HFFc6 (cell line): ENCODE results near the gene MIPEP. TPM values are rescaled to one million over a fixed set of nuclear protein-coding genes. Genes with fewer than 3 reads are reported as not detected.

ENCODE experiments used
- DNase-seq: peaks from one replicate; pipeline ENCODE4 v3.0.0-alpha.2; 2018
- H3K27ac Mint-ChIP-seq: 2 replicates; pipeline ENCODE4 v1.8.0; 2020; ENCODE audit warnings: mild to moderate bottlenecking, mixed read lengths
- H3K27me3 Mint-ChIP-seq: 2 replicates; pipeline ENCODE4 v1.8.0; 2021; ENCODE audit warnings: mild to moderate bottlenecking, moderate library complexity, mixed read lengths; ENCODE audit not compliant: insufficient read depth
- H3K36me3 Mint-ChIP-seq: 2 replicates; pipeline ENCODE4 v1.8.0; 2021; ENCODE audit warnings: low read depth, mixed read lengths
- H3K4me1 Mint-ChIP-seq: 2 replicates; pipeline ENCODE4 v1.8.0; 2020; ENCODE audit warnings: low read depth, mixed read lengths
- H3K4me3 Mint-ChIP-seq: 2 replicates; pipeline ENCODE4 v1.8.0; 2020; ENCODE audit warnings: mild to moderate bottlenecking, moderate library complexity, mixed read lengths
- H3K9me3 Mint-ChIP-seq: 2 replicates; pipeline ENCODE4 v1.8.0; 2020; ENCODE audit warnings: mild to moderate bottlenecking, mixed read lengths
- CTCF ChIP-seq: fragments of 200-600 bp; sonication (generic); IDR thresholded peaks from 2 replicates; pipeline ENCODE4 v1.5.0; 2021; ENCODE audit warnings: antibody characterized with exemption, mild to moderate bottlenecking
- total RNA-seq, 6 experiments: library from RNA; stranded (reverse); fragmentation: NEBNext Ultra II Directional; extraction: Animal tissue kit (Norgen Biotek cat#: 25700); gene quantifications; 2 replicates in 1 of 6; 3 replicates in 5 of 6; pipeline ENCODE4 v1.2.3, GENCODE V29; 2021

Gene MIPEP
- total RNA-seq, 6 experiments from 2014 or later = 11.3 to 15.6 (median 13.1) TPM

- H3K4me3 Mint-ChIP-seq = no peak overlapping the region
- H3K27ac Mint-ChIP-seq = no peak overlapping the region
- no peaks in the 10 kb centered on the region for H3K4me1 Mint-ChIP-seq
- no peak for TF ChIP-seq CTCF
- no peak for DNase-seq
- H3K27me3 Mint-ChIP-seq = no peaks in the 10 kb centered on the region
- no peaks in the 10 kb centered on the region for H3K9me3 Mint-ChIP-seq
- H3K36me3 Mint-ChIP-seq = no peaks in the 10 kb centered on the region
Observed at GRCh38 chr13:23849670-23850069, 39.5 kb downstream of the MIPEP start.

GRCh38 chr13:23848646-23849141 is 40.5 kb downstream of the MIPEP start:
- Mint-ChIP-seq H3K4me3 (no peak overlapping the region), H3K36me3 (no peaks in the 10 kb centered on the region), H3K27me3 (no peaks in the 10 kb centered on the region), H3K9me3 (no peaks in the 10 kb centered on the region), H3K4me1 (peaks cover 5% of the 10 kb centered on the region), H3K27ac (no peak overlapping the region)
- no peak for DNase-seq
- TF ChIP-seq CTCF = no peak

GRCh38 chr13:23848019-23848418 is 41.2 kb downstream of the MIPEP start:
- no peak for DNase-seq
- TF ChIP-seq CTCF = no peak
- Mint-ChIP-seq H3K27me3 (peaks cover 2% of the 10 kb centered on the region; the same call in 1 of the 2 replicates), H3K36me3 (no peaks in the 10 kb centered on the region), H3K9me3 (no peaks in the 10 kb centered on the region), H3K4me1 (peaks cover 12% of the 10 kb centered on the region), H3K27ac (no peak overlapping the region), H3K4me3 (no peak overlapping the region)

GRCh38 chr13:23847497-23847896 is 41.7 kb downstream of the MIPEP start:
- peaks cover 12% of the 10 kb centered on the region for H3K4me1 Mint-ChIP-seq
- no peak overlapping the region for H3K27ac Mint-ChIP-seq
- no peak for DNase-seq
- TF ChIP-seq CTCF = no peak
- 0 out of 2 replicates have a peak, but pooled peaks cover under 1% of the 10 kb centered on the region for H3K36me3 Mint-ChIP-seq
- H3K4me3 Mint-ChIP-seq = no peak overlapping the region
- H3K27me3 Mint-ChIP-seq = peaks cover 2% of the 10 kb centered on the region; the same call in 1 of the 2 replicates
- no peaks in the 10 kb centered on the region for H3K9me3 Mint-ChIP-seq

- no peak for DNase-seq
- Mint-ChIP-seq H3K36me3 (0 out of 2 replicates have a peak, but pooled peaks cover 4% of the 10 kb centered on the region), H3K9me3 (no peaks in the 10 kb centered on the region), H3K27ac (no peak overlapping the region), H3K4me1 (peaks cover 12% of the 10 kb centered on the region), H3K4me3 (no peak overlapping the region), H3K27me3 (peaks cover 2% of the 10 kb centered on the region; the same call in 1 of the 2 replicates)
- TF ChIP-seq CTCF = no peak
Observed at GRCh38 chr13:23845105-23845725, 44.0 kb downstream of the MIPEP start.
